ENCODE measurements around the gene BIVM. TPM values are rescaled to one million over a fixed set of nuclear protein-coding genes. Genes with fewer than 3 reads are reported as not detected.

The BIVM gene
- total RNA-seq, 1 donor from 2014 or later: 17.2 TPM

- DNase-seq (ENCODE audit: low spot score): no peak
Observed at GRCh38 chr13:102784483-102784882, 14.4 kb upstream of the BIVM start.

GRCh38 chr13:102788683-102789082, 10.2 kb upstream of the BIVM start:
- no peak for DNase-seq (ENCODE audit: low spot score)

DNA sequence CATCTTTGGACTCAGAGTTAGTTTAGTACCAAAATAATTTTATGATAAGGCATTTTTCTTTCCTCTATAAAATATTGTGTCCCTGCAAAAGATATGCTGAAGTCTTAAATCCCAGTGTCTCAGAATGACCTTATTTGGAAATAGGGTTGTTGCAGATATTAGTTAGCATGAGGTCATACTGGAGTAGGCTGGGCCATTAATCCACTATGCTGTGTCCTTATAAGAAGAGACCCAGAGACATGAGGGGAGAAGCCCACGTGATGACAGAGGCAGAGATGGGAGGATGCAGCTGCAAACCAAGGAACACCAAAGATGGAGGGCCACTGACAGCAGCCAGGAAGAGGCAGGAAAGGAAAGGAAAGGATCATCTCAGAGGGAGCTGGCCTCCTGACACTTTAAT, 6.5 kb upstream of the BIVM start:
- no peak for DNase-seq (ENCODE audit: low spot score)

DNA sequence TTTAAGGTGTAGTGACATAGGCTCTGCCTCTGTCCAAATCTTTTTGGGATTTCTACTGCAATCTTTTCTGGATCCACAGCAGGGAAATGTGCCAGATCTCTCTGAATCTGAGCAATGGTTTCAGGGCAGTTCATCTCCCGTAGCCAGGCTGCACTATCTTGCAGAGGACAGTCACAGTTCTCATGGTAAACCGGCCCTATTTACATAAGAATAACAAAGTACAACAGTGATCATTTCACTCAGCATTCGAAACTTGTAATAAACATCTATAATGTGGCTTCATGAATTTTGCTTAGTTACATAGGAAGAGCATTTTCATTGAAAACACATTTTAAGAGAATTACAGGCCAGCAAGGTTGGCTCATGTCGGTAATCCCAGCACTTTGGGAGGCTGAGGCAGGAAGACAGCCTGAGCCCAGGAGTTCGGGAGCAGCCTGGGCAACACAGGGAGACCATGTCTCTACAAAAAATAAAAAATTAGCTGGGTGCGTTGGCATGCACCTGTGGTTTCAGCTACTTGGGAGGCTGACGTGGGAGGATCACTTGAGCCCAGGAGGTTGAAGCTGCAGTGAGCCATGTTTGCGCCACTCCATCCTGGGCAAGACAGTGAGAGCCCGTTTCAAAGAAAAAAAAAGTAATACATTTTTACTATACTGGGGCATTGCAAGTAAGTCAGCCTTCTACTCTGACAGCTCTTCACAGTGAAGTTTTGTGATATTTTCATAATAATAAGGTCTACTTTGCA, 5.1 kb upstream of the BIVM start:
- no peak for DNase-seq (ENCODE audit: low spot score)

DNA sequence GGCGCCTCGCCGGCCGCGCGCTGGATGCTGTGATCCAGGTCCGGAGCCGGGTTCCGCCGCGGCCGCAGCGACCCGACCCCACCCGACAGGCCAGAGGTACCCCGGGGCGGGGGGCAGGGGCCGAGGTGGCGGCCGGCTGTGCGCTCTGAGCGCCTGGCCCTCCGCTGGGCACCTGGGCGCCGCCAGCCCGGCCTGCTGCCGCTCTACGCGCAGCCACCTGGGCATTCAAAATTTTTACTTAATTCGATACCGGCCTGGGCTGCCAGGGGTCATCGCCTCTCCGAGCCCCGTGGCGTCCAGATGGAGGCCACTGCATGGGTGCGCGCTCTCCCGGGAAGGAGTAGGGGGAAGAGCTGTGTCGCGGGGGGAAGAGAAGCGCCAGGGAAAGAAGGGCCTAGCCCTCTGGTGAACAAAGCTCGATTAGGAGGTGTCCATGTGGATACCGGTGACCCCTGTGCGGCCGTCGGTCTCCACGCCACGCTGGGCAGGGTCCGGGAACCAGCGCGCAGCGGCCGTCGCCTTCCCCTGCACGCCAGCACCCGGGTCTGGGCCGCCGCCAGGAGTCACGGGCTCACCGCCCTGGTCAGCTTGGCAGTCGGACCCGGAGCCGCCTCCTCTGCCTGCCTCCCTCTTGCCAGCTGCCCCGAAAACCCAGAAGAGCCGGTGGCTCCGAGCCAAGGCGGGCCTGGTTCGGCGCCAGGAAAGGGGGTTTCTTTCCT, 666 bp downstream of the BIVM start:
- peak; percentile 47 for DNase-seq (ENCODE audit: low spot score)

DNA sequence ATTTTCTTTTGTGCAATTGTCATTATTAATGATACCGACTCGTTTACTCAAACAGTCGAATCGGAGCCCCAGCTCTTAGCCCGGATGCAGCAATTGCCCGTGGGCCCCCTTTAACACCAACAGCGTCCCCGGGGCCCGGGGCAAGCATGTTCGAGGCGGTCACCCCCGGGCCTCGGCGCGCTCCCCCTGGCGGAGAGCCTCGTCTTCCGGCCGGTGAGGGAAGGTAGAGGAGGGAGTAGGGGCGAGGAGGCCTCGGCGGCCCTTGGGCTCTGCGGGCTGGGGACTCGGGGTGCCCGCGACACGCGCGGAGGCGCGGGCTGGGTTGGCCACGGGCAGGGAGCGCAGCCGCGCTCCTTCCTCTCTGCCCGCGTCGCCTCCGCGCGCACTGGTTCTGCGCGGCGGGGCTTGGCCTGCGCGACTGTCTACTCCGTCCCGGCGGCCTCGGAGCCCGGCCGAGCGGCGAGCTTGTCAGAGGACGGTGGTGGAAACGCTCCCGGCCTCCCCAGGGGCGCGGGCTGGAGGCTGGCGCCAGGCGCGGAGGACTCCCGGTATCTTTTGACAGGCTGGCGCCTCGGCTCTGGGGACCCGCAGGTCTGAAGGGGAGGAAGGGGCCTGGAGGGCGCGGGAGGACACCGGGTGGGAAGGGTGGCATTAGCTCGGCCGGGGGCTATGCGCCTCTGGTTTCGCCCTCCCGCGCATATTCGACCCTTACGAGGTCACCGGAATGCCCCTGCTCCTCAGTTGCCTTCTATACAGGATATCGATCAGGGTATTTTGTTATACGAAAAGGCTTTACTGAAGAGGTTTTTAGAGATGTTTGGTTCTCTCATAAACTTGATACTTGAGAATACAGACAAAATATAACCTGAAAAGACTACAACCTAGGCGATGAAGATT, 1.5 kb downstream of the BIVM start:
- peak; percentile 83 for DNase-seq (ENCODE audit: low spot score)

DNA sequence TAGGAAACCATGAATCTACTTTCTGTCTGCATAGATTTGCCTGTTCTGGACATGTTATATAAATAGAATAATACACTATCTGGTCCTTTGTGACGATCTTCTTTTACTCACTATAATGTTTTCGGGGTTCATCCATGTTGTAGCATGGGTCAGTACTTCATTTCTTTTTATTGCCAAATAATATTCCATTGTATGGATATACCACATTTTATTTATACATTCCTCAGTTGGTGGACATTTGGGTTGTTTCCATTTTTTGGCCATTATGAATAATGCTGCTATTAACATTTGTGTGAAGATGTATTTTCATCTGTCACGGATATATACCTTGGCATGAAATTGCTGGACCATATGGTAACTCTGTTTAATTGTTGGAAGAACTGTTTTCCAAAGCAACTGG, 6.8 kb downstream of the BIVM start:
- DNase-seq (ENCODE audit: low spot score): no peak

DNA sequence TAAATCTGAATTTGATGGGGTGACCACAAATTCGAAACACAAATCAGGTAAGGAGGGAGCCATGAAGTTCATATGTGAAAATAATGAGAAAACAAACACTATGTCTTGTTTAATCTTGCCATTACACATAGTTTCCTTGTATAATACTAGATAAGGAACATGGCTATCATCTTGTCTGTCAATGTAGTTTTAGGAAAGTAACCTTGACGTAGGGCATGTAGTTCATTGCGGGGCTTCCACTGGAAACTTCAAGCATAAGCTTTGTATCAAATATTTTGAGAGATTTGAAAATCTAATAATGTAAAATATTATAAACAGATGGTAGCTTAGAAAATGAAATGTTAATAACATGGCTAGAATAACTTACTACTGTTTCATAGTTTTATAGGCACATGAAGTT, 8.8 kb downstream of the BIVM start:
- no peak for DNase-seq (ENCODE audit: low spot score)

- DNase-seq (ENCODE audit: low spot score): no peak
Observed at GRCh38 chr13:102812611-102813287, 13.8 kb downstream of the BIVM start.

- DNase-seq (ENCODE audit: low spot score): no peak
Observed at GRCh38 chr13:102814025-102814607, 15.2 kb downstream of the BIVM start.

DNA sequence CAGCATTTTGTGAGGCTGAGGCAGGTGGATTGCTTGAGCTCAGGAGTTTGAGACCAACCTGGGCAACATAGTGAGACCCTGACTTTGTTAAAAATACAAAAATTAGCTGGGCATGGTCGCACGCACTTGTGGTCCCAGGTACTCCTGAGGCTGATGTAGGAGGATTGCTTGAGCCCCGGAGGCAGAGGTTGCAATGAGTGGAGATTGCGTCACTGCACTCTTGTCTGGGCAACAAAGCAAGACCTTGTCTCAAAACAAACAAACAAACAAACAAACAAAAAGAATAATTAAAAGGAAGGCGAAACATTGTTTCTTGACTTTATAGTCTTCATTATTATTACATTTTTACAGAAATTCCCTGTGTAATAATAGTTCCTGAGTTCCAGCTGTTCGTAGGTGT, 15.9 kb downstream of the BIVM start:
- no peak for DNase-seq (ENCODE audit: low spot score)

DNA sequence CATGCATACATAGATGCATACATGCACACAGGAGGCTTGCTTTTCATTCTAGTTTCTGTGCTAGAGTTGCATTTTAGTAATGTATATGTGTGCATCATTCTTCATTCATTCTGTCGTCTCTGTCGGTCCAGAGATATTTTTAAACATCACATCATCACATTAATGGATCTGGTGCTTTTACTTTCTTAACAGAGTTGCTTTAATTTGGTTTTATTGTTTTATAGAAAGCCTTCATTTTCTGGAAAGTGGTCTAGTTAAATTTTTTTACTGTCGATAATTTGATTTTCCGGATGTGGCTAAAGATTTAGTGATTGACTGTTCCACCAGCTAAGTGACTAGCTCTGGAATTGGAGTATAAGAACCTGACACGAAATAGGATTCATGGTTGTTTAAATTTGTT, 16.9 kb downstream of the BIVM start:
- DNase-seq (ENCODE audit: low spot score): no peak

DNA sequence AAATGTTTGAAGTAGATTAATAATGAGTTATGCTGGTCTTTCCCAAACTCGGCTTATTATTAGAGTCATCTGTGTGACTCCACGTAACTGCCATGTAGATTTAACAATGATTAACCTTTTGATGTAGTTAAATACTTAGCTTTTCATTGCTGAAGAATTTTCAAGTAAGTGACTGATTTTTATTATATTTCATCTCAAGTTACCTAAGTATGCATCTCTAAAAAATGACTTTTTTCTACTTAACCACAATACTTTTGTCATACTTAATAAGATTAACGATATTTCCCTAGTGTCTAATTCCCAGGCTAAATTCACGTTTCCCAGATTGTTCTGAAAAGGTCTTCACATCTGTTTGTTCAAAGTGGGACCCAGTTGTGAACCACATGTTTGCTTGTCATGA, 17.8 kb downstream of the BIVM start:
- DNase-seq (ENCODE audit: low spot score): no peak

DNA sequence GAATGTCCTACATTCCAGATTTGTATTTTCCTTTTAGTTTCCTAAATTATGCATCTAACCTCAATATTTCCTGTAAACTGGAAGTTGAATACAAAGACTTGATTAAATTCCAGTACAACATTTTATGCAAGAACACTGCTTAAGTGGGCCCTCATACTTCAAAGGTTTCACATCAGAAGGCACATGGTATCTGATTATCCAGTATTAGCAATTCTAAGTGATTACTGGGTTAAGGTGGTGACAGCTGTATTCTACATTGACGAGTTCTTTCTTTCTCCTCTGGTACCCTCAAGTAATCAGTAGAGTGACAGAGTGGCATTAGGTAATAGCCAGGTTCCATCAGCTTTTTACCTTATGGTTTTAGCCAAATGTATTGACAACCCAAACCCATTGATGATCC, 18.3 kb downstream of the BIVM start:
- no peak for DNase-seq (ENCODE audit: low spot score)

- no peak for DNase-seq (ENCODE audit: low spot score)
Observed at GRCh38 chr13:102817907-102818306, 19.0 kb downstream of the BIVM start.

GRCh38 chr13:102825400-102825799, 26.5 kb downstream of the BIVM start:
- no peak for DNase-seq (ENCODE audit: low spot score)

DNA sequence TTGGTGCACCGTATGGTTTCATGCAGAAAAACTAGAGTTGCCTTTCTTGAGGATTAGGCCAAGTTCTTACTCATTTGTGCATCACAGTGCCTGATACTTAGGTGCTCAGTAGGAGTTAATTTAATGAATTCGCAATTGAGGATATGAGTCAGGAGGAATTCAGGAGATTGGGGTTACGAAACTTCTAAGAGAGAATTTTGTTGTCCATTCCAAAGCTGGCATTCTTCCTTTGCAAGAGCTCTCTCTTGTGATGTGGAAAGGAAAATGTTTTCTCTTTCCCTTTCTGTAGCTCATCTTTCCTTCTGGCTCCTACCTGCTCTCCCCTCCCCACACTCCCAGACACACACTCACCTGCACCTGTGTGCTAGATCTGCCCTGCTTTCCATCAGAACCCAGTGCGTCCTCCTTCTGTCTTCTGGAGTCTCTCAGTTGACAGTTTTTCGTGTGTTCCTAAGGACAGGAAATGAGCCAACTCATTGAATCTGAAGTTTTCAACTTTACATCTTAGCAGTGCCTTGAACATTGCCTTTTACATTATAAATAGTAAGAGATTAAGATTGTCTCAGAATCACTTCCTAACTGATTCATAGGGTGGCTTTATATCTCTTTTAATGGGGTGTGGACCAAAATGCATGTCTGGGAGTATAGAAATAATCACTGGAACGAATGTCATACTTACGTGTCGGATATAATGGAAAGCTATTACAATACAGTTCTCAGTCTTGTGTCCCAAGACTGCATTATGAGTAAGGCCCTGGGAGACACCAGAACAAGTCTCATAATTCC, 27.2 kb downstream of the BIVM start:
- DNase-seq (ENCODE audit: low spot score): no peak

- DNase-seq (ENCODE audit: low spot score): no peak
Observed at GRCh38 chr13:102830646-102831045, 31.7 kb downstream of the BIVM start.

GRCh38 chr13:102836471-102836870, 37.6 kb downstream of the BIVM start:
- no peak for DNase-seq (ENCODE audit: low spot score)

DNA sequence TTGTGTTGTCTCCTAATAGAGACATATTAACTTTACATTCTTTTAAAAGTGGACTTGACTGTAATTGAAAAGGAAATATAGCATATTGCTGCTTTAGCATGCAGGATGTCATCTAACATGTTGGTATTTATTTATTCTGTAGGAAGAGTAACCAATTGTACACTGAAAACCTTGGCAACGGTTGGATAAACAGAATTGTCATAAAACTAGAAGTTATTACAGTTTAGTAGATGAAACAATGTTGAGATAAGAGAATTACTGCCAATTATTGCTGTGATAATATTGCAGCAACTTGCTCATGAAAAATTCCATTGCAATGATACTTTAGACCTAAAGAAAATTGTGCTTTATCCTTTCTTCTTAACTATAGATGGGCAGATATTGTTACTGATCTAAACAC, 39.4 kb downstream of the BIVM start:
- DNase-seq (ENCODE audit: low spot score): no peak

DNA sequence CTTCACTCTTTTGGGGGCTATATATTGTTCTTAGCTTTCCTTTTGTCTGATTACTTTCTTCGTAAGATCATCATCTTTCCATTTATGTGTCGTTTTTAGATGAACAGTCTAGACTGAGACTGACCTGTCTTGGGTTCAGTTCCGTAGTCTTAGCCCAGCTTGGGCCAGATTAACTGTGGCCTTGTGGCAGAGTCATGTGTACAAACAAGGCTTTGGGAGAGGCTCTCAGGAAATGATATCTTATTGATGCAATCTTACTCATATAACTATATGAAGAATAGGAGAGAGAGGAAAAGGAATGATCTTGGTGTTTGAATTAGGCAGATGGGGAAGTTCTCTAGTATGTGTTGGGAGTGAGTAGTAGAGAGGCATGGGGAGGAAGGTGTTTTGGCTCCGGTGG, 40.1 kb downstream of the BIVM start:
- DNase-seq (ENCODE audit: low spot score): no peak

All from ureter (tissue), 1 donor.